Measurements from ENCODE around the gene TBXAS1. TPM values are rescaled to one million over a fixed set of nuclear protein-coding genes. Genes with fewer than 3 reads are reported as not detected.

TBXAS1 gene
- total and polyA plus RNA-seq, 3 experiments from 2014 or later: 1.7 to 2.9 (median 2.1) TPM

- H3K4me3 Mint-ChIP-seq: no peak overlapping the region
Observed at GRCh38 chr7:139799586-139799985, 29.5 kb upstream of the TBXAS1 start.

GRCh38 chr7:139804571-139804970, 24.5 kb upstream of the TBXAS1 start:
- H3K27ac Mint-ChIP-seq: no peak overlapping the region
- Histone ChIP-seq H3K27ac (ENCODE audit: low read depth, low read length) (no peak overlapping the region), H3K4me1 (ENCODE audit: insufficient read depth, low read length) (no peaks in the 10 kb centered on the region), H3K9me3 (ENCODE audit: low read length) (no peaks in the 10 kb centered on the region), H3K4me3 (ENCODE audit: low read length) (no peak overlapping the region), H3K27me3 (ENCODE audit: insufficient read depth, low read length, poor library complexity, severe bottlenecking) (no peaks in the 10 kb centered on the region), H3K36me3 (ENCODE audit: insufficient read depth, low read length) (no peaks in the 10 kb centered on the region)
- peaks cover 10 to 39% of the 10 kb centered on the region in 2 donors for H3K27me3 Mint-ChIP-seq
- no peak overlapping the region for H3K4me3 Mint-ChIP-seq
- ChIA-PET CTCF (no interaction called here), POLR2A (no interaction called here)
- H3K36me3 Mint-ChIP-seq: peaks cover 0 to 14% (median 0%) of the 10 kb centered on the region in 3 donors
- peaks cover 0 to 10% (median 4%) of the 10 kb centered on the region in 5 donors for H3K9me3 Mint-ChIP-seq
- DNase-seq: no peak
- H3K4me1 Mint-ChIP-seq: no peaks in the 10 kb centered on the region

More at GRCh38 chr7:139799586-139799985, 29.5 kb upstream of the TBXAS1 start:
- Histone ChIP-seq H3K4me1 (ENCODE audit: insufficient read depth, low read length) (no peaks in the 10 kb centered on the region), H3K4me3 (ENCODE audit: low read length) (no peak overlapping the region), H3K36me3 (ENCODE audit: insufficient read depth, low read length) (no peaks in the 10 kb centered on the region), H3K27ac (ENCODE audit: low read depth, low read length) (no peak overlapping the region), H3K27me3 (ENCODE audit: insufficient read depth, low read length, poor library complexity, severe bottlenecking) (no peaks in the 10 kb centered on the region), H3K9me3 (ENCODE audit: low read length) (no peaks in the 10 kb centered on the region)
- ChIA-PET CTCF (no interaction called here), POLR2A (interaction anchor here (0.6 kb wide), 1 partner anchor 600 kb away, joined by 3 read pairs; no protein-coding TSS in a partner anchor)
- peaks cover 10 to 18% of the 10 kb centered on the region in 2 donors for H3K27me3 Mint-ChIP-seq
- DNase-seq: no peak
- no peaks in the 10 kb centered on the region for H3K4me1 Mint-ChIP-seq
- H3K36me3 Mint-ChIP-seq: peaks cover 0 to 9% (median 0%) of the 10 kb centered on the region in 3 donors
- H3K9me3 Mint-ChIP-seq: peaks cover 0 to 6% (median 4%) of the 10 kb centered on the region in 5 donors
- peak overlapping the region in 1 of 8 donors; percentile 55 for H3K27ac Mint-ChIP-seq

GRCh38 chr7:139807009-139807408, 22.1 kb upstream of the TBXAS1 start:
- no peaks in the 10 kb centered on the region for H3K27me3 ChIP-seq (ENCODE audit: insufficient read depth, low read length, poor library complexity, severe bottlenecking)
- CTCF ChIA-PET: no interaction called here
- H3K9me3 Mint-ChIP-seq: peaks cover 0 to 10% (median 4%) of the 10 kb centered on the region in 5 donors
- no peak overlapping the region for H3K4me3 Mint-ChIP-seq
- DNase-seq: no peak
- H3K4me1 ChIP-seq (ENCODE audit: insufficient read depth, low read length): no peaks in the 10 kb centered on the region
- H3K4me3 ChIP-seq (ENCODE audit: low read length): no peak overlapping the region
- no peaks in the 10 kb centered on the region for H3K36me3 ChIP-seq (ENCODE audit: insufficient read depth, low read length)
- peaks cover 0 to 14% (median 0%) of the 10 kb centered on the region in 3 donors for H3K36me3 Mint-ChIP-seq
- POLR2A ChIA-PET: interaction anchor here (0.9 kb wide), 1 partner anchor 48 kb away, joined by 3 read pairs; no protein-coding TSS in a partner anchor
- H3K9me3 ChIP-seq (ENCODE audit: low read length): no peaks in the 10 kb centered on the region
- H3K27ac ChIP-seq (ENCODE audit: low read depth, low read length): no peak overlapping the region
- no peaks in the 10 kb centered on the region for H3K4me1 Mint-ChIP-seq
- H3K27ac Mint-ChIP-seq: peak overlapping the region in 1 of 8 donors; percentile 14
- H3K27me3 Mint-ChIP-seq: peaks cover 10 to 41% of the 10 kb centered on the region in 2 donors

GRCh38 chr7:139808427-139808826, 20.6 kb upstream of the TBXAS1 start:
- Mint-ChIP-seq H3K27ac (no peak overlapping the region), H3K9me3 (peaks cover 0 to 6% (median 3%) of the 10 kb centered on the region in 5 donors), H3K4me1 (peaks cover 0 to under 1% (median 0%) of the 10 kb centered on the region in 3 donors), H3K4me3 (no peak overlapping the region), H3K27me3 (peaks cover 2 to 38% of the 10 kb centered on the region in 2 donors), H3K36me3 (peaks cover 0 to 5% (median 0%) of the 10 kb centered on the region in 3 donors)
- no peaks in the 10 kb centered on the region for H3K4me1 ChIP-seq (ENCODE audit: insufficient read depth, low read length)
- no peaks in the 10 kb centered on the region for H3K27me3 ChIP-seq (ENCODE audit: insufficient read depth, low read length, poor library complexity, severe bottlenecking)
- no peaks in the 10 kb centered on the region for H3K9me3 ChIP-seq (ENCODE audit: low read length)
- no peak overlapping the region for H3K4me3 ChIP-seq (ENCODE audit: low read length)
- ChIA-PET CTCF (no interaction called here), POLR2A (no interaction called here)
- no peak for DNase-seq
- no peak overlapping the region for H3K27ac ChIP-seq (ENCODE audit: low read depth, low read length)
- H3K36me3 ChIP-seq (ENCODE audit: insufficient read depth, low read length): no peaks in the 10 kb centered on the region

- Mint-ChIP-seq H3K36me3 (peaks cover 0 to 5% (median 0%) of the 10 kb centered on the region in 3 donors), H3K9me3 (peaks cover 0 to 6% (median 3%) of the 10 kb centered on the region in 5 donors), H3K27ac (no peak overlapping the region), H3K4me3 (no peak overlapping the region), H3K4me1 (peaks cover 0 to 5% (median 0%) of the 10 kb centered on the region in 3 donors), H3K27me3 (peaks cover 2 to 38% of the 10 kb centered on the region in 2 donors)
- H3K9me3 ChIP-seq (ENCODE audit: low read length): no peaks in the 10 kb centered on the region
- H3K4me1 ChIP-seq (ENCODE audit: insufficient read depth, low read length): no peaks in the 10 kb centered on the region
- ChIA-PET CTCF (no interaction called here), POLR2A (no interaction called here)
- no peak for DNase-seq
- no peak overlapping the region for H3K27ac ChIP-seq (ENCODE audit: low read depth, low read length)
- H3K4me3 ChIP-seq (ENCODE audit: low read length): no peak overlapping the region
- H3K36me3 ChIP-seq (ENCODE audit: insufficient read depth, low read length): no peaks in the 10 kb centered on the region
- no peaks in the 10 kb centered on the region for H3K27me3 ChIP-seq (ENCODE audit: insufficient read depth, low read length, poor library complexity, severe bottlenecking)
Observed at GRCh38 chr7:139808846-139809442, 20.1 kb upstream of the TBXAS1 start.

- Mint-ChIP-seq H3K4me3 (no peak overlapping the region), H3K36me3 (peaks cover 0 to 5% (median 0%) of the 10 kb centered on the region in 3 donors), H3K27me3 (peaks cover 2 to 33% of the 10 kb centered on the region in 2 donors), H3K4me1 (peaks cover 0 to 6% (median 0%) of the 10 kb centered on the region in 3 donors), H3K27ac (no peak overlapping the region), H3K9me3 (peaks cover 0 to under 1% (median 0%) of the 10 kb centered on the region in 5 donors)
- no peak overlapping the region for H3K4me3 ChIP-seq (ENCODE audit: low read length)
- no peak for DNase-seq
- no peaks in the 10 kb centered on the region for H3K9me3 ChIP-seq (ENCODE audit: low read length)
- POLR2A ChIA-PET: interaction anchor here (0.6 kb wide), 1 partner anchor 22 kb away, joined by 5 read pairs; no protein-coding TSS in a partner anchor
- no peaks in the 10 kb centered on the region for H3K27me3 ChIP-seq (ENCODE audit: insufficient read depth, low read length, poor library complexity, severe bottlenecking)
- H3K27ac ChIP-seq (ENCODE audit: low read depth, low read length): no peak overlapping the region
- no peaks in the 10 kb centered on the region for H3K36me3 ChIP-seq (ENCODE audit: insufficient read depth, low read length)
- no peaks in the 10 kb centered on the region for H3K4me1 ChIP-seq (ENCODE audit: insufficient read depth, low read length)
- CTCF ChIA-PET: no interaction called here
Observed at GRCh38 chr7:139811066-139811465, 18.0 kb upstream of the TBXAS1 start.

GRCh38 chr7:139813151-139813550, 15.9 kb upstream of the TBXAS1 start:
- Histone ChIP-seq H3K36me3 (ENCODE audit: insufficient read depth, low read length) (no peaks in the 10 kb centered on the region), H3K4me1 (ENCODE audit: insufficient read depth, low read length) (no peaks in the 10 kb centered on the region), H3K4me3 (ENCODE audit: low read length) (no peak overlapping the region), H3K27ac (ENCODE audit: low read depth, low read length) (no peak overlapping the region), H3K9me3 (ENCODE audit: low read length) (no peaks in the 10 kb centered on the region), H3K27me3 (ENCODE audit: insufficient read depth, low read length, poor library complexity, severe bottlenecking) (no peaks in the 10 kb centered on the region)
- DNase-seq: no peak
- Mint-ChIP-seq H3K36me3 (no peaks in the 10 kb centered on the region), H3K4me3 (no peak overlapping the region), H3K4me1 (peaks cover 0 to 6% (median 0%) of the 10 kb centered on the region in 3 donors), H3K27me3 (peaks cover 2 to 28% of the 10 kb centered on the region in 2 donors), H3K27ac (no peak overlapping the region), H3K9me3 (peaks cover 0 to 2% (median 0%) of the 10 kb centered on the region in 5 donors)
- CTCF ChIA-PET: no interaction called here
- POLR2A ChIA-PET: no interaction called here

GRCh38 chr7:139813689-139814088, 15.4 kb upstream of the TBXAS1 start:
- H3K4me1 Mint-ChIP-seq: peaks cover 0 to 6% (median 0%) of the 10 kb centered on the region in 3 donors
- no peaks in the 10 kb centered on the region for H3K9me3 ChIP-seq (ENCODE audit: low read length)
- no peak overlapping the region for H3K4me3 Mint-ChIP-seq
- no peaks in the 10 kb centered on the region for H3K36me3 ChIP-seq (ENCODE audit: insufficient read depth, low read length)
- ChIA-PET POLR2A (no interaction called here), CTCF (no interaction called here)
- H3K4me3 ChIP-seq (ENCODE audit: low read length): no peak overlapping the region
- DNase-seq: peak in 1 of 5 donors; percentile 5
- H3K27me3 ChIP-seq (ENCODE audit: insufficient read depth, low read length, poor library complexity, severe bottlenecking): no peaks in the 10 kb centered on the region
- H3K4me1 ChIP-seq (ENCODE audit: insufficient read depth, low read length): no peaks in the 10 kb centered on the region
- peak overlapping the region in 2 of 8 donors; percentile 42 to 67 for H3K27ac Mint-ChIP-seq
- H3K36me3 Mint-ChIP-seq: no peaks in the 10 kb centered on the region
- H3K9me3 Mint-ChIP-seq: peaks cover 0 to 2% (median 0%) of the 10 kb centered on the region in 5 donors
- H3K27ac ChIP-seq (ENCODE audit: low read depth, low read length): no peak overlapping the region
- peaks cover 2 to 24% of the 10 kb centered on the region in 2 donors for H3K27me3 Mint-ChIP-seq
